Mesendoderm (in vitro differentiated cells): Measurements from ENCODE around the gene RIPOR3.
"Not testable (repeated sequence)": the region's sequence is repeated elsewhere in the genome, so short reads cannot be mapped to it uniquely, and the experiment has no call there.

Experiments
- DNase-seq: peaks from one replicate; pipeline ENCODE4 v3.0.0; 2013
- H2AK5ac ChIP-seq: 2 replicates; pipeline ENCODE4 v1.6.1; 2013; ENCODE audit warnings: low read length, inconsistent platforms
- H2BK120ac ChIP-seq: 2 replicates; pipeline ENCODE4 v1.6.1; 2013; ENCODE audit warnings: low read depth, mild to moderate bottlenecking, low read length, moderate library complexity, mixed read lengths
- H2BK15ac ChIP-seq: replicated peaks from 2 replicates; pipeline ENCODE4 v1.6.1; 2013; ENCODE audit warnings: low read depth, mild to moderate bottlenecking, moderate library complexity
- H2BK5ac ChIP-seq: 2 replicates; pipeline ENCODE4 v1.6.1; 2013; ENCODE audit warnings: low read length, inconsistent platforms
- H3K18ac ChIP-seq: 2 replicates; pipeline ENCODE4 v1.6.1; 2013; ENCODE audit warnings: mild to moderate bottlenecking, low read length, mixed read lengths
- H3K23ac ChIP-seq: one replicate; pipeline ENCODE4 v1.6.1; 2013; ENCODE audit warnings: low read length
- H3K27ac ChIP-seq: 2 replicates; pipeline ENCODE4 v1.5.1; 2013; ENCODE audit warnings: low read depth, mild to moderate bottlenecking, inconsistent platforms, low read length, moderate library complexity
- H3K27me3 ChIP-seq: 2 replicates; pipeline ENCODE4 v1.6.1; 2013; ENCODE audit warnings: low read length, control low read depth, mild to moderate bottlenecking, inconsistent platforms; ENCODE audit not compliant: insufficient read depth, poor library complexity
- H3K36me3 ChIP-seq: 2 replicates; pipeline ENCODE4 v1.6.1; 2013; ENCODE audit warnings: low read length, inconsistent platforms; ENCODE audit not compliant: control insufficient read depth, insufficient read depth
- H3K4ac ChIP-seq: one replicate; pipeline ENCODE4 v1.6.1; 2013; ENCODE audit warnings: low read depth, mild to moderate bottlenecking, low read length, moderate library complexity
- H3K4me1 ChIP-seq: 2 replicates; pipeline ENCODE4 v1.6.1; 2013; ENCODE audit warnings: low read depth, low read length, inconsistent platforms; ENCODE audit not compliant: control insufficient read depth
- H3K4me2 ChIP-seq: 2 replicates; pipeline ENCODE4 v1.6.1; 2013; ENCODE audit warnings: low read length
- H3K4me3 ChIP-seq: 2 replicates; pipeline ENCODE4 v1.5.1; 2013; ENCODE audit warnings: mild to moderate bottlenecking, low read length
- H3K56ac ChIP-seq: one replicate; pipeline ENCODE4 v1.6.1; 2013; ENCODE audit warnings: low read length
- H3K79me1 ChIP-seq: 2 replicates; pipeline ENCODE4 v1.6.1; 2013; ENCODE audit warnings: low read length, inconsistent platforms
- H3K79me2 ChIP-seq: 2 replicates; pipeline ENCODE4 v1.6.1; 2013; ENCODE audit warnings: mild to moderate bottlenecking, low read length; ENCODE audit not compliant: control insufficient read depth, insufficient read depth
- H3K9ac ChIP-seq: 2 replicates; pipeline ENCODE4 v1.6.1; 2013; ENCODE audit warnings: low read length, inconsistent platforms
- H4K5ac ChIP-seq: one replicate; pipeline ENCODE4 v1.6.1; 2013; ENCODE audit warnings: low read length
- H4K8ac ChIP-seq: one replicate; pipeline ENCODE4 v1.6.1; 2013; ENCODE audit warnings: low read depth, mild to moderate bottlenecking, control low read depth, low read length, moderate library complexity
- WGBS: extraction: QIAGEN DNeasy Blood & Tissue Kit; methylation state at CpG from one replicate; pipeline ENCODE4 v1.1.7; 2013; ENCODE audit warnings: low lambda C conversion rate, missing lambda C conversion rate; ENCODE audit not compliant: insufficient coverage; ENCODE audit errors: extremely low coverage; 5-methylcytosine and 5-hydroxymethylcytosine counted together

The RIPOR3 gene

GRCh38 chr20:50569487-50569863 lies 121.9 kb downstream of the RIPOR3 start:
- H2BK15ac ChIP-seq, DNase-seq, H3K56ac ChIP-seq, H3K9ac ChIP-seq, H3K27ac ChIP-seq, H2BK5ac ChIP-seq, H3K27me3 ChIP-seq, H3K4me3 ChIP-seq, H3K79me2 ChIP-seq, H2BK120ac ChIP-seq, H4K5ac ChIP-seq, H3K18ac ChIP-seq, H3K4me1 ChIP-seq, H3K79me1 ChIP-seq, H3K23ac ChIP-seq, H3K4me2 ChIP-seq, H2AK5ac ChIP-seq, H3K4ac ChIP-seq, H4K8ac ChIP-seq, H3K36me3 ChIP-seq: not testable (repeated sequence)
- no CpG with 5 or more reads among the region's 7 CpGs for WGBS

GRCh38 chr20:50568549-50568942 lies 122.8 kb downstream of the RIPOR3 start:
- Histone ChIP-seq H3K4me2 (no peak overlapping the region), H3K9ac (no peak overlapping the region), H3K4ac (no peak overlapping the region), H4K8ac (no peak overlapping the region), H2BK5ac (no peak overlapping the region), H3K56ac (no peak overlapping the region), H3K27me3 (no peaks in the 10 kb centered on the region), H4K5ac (no peak overlapping the region), H3K36me3 (peaks cover 2% of the 10 kb centered on the region), H3K27ac (no peak overlapping the region), H3K18ac (no peak overlapping the region), H3K4me1 (peaks cover 3% of the 10 kb centered on the region), H3K79me2 (no peaks in the 10 kb centered on the region), H3K4me3 (no peak overlapping the region), H2BK15ac (no peak overlapping the region), H3K23ac (no peak overlapping the region), H2BK120ac (no peak overlapping the region), H2AK5ac (no peak overlapping the region), H3K79me1 (peaks cover 8% of the 10 kb centered on the region)
- no CpG with 5 or more reads among the region's 11 CpGs for WGBS
- no peak for DNase-seq

- Histone ChIP-seq H3K4ac (no peak overlapping the region), H3K56ac (no peak overlapping the region), H2BK15ac (no peak overlapping the region), H3K4me2 (no peak overlapping the region), H3K27me3 (no peaks in the 10 kb centered on the region), H2BK120ac (no peak overlapping the region), H3K79me2 (no peaks in the 10 kb centered on the region), H4K5ac (no peak overlapping the region), H2AK5ac (no peak overlapping the region), H3K79me1 (peaks cover 8% of the 10 kb centered on the region), H2BK5ac (no peak overlapping the region), H3K4me1 (peaks cover 3% of the 10 kb centered on the region), H4K8ac (no peak overlapping the region), H3K4me3 (no peak overlapping the region), H3K36me3 (peaks cover 2% of the 10 kb centered on the region), H3K23ac (no peak overlapping the region), H3K18ac (no peak overlapping the region), H3K27ac (no peak overlapping the region), H3K9ac (no peak overlapping the region)
- DNase-seq, result no peak
- WGBS, result no CpG with 5 or more reads among the region's 18 CpGs
These were observed 123.3 kb downstream of the RIPOR3 start for GRCh38 chr20:50567860-50568548.

- no peak overlapping the region for H2BK120ac ChIP-seq
- no peak overlapping the region for H2AK5ac ChIP-seq
- no peaks in the 10 kb centered on the region for H3K4me1 ChIP-seq
- H3K9ac ChIP-seq, result no peak overlapping the region
- H3K18ac ChIP-seq, result no peak overlapping the region
- DNase-seq, result no peak
- no peak overlapping the region for H2BK15ac ChIP-seq
- H3K27ac ChIP-seq, result no peak overlapping the region
- H3K56ac ChIP-seq, result no peak overlapping the region
- no peak overlapping the region for H3K4me3 ChIP-seq
- no peak overlapping the region for H4K8ac ChIP-seq
- peaks cover 3% of the 10 kb centered on the region for H3K79me1 ChIP-seq
- H3K4ac ChIP-seq, result no peak overlapping the region
- no peaks in the 10 kb centered on the region for H3K79me2 ChIP-seq
- H2BK5ac ChIP-seq, result no peak overlapping the region
- H4K5ac ChIP-seq, result no peak overlapping the region
- no CpG with 5 or more reads among the region's 4 CpGs for WGBS
- H3K23ac ChIP-seq, result no peak overlapping the region
- H3K4me2 ChIP-seq, result no peak overlapping the region
- H3K27me3 ChIP-seq, result no peaks in the 10 kb centered on the region
- peaks cover 2% of the 10 kb centered on the region for H3K36me3 ChIP-seq
These were observed 125.5 kb downstream of the RIPOR3 start for GRCh38 chr20:50565871-50566270.

- Histone ChIP-seq H3K9ac (no peak overlapping the region), H3K27me3 (no peaks in the 10 kb centered on the region), H3K23ac (no peak overlapping the region), H3K18ac (no peak overlapping the region), H4K8ac (no peak overlapping the region), H3K79me1 (peaks cover 3% of the 10 kb centered on the region), H2AK5ac (no peak overlapping the region), H3K4ac (no peak overlapping the region), H3K56ac (no peak overlapping the region), H2BK15ac (no peak overlapping the region), H3K27ac (no peak overlapping the region), H3K4me2 (no peak overlapping the region), H3K36me3 (peaks cover 2% of the 10 kb centered on the region), H3K79me2 (no peaks in the 10 kb centered on the region), H3K4me3 (no peak overlapping the region), H4K5ac (no peak overlapping the region), H2BK5ac (no peak overlapping the region), H2BK120ac (no peak overlapping the region), H3K4me1 (no peaks in the 10 kb centered on the region)
- no CpG with 5 or more reads among the region's 2 CpGs for WGBS
- no peak for DNase-seq
These were observed 126.0 kb downstream of the RIPOR3 start for GRCh38 chr20:50565383-50565782.
